ENCODE results near the gene HNRNPA1.
"Not testable (repeated sequence)": the region's sequence is repeated elsewhere in the genome, so short reads cannot be mapped to it uniquely, and the experiment has no call there.

Gene HNRNPA1

DNA sequence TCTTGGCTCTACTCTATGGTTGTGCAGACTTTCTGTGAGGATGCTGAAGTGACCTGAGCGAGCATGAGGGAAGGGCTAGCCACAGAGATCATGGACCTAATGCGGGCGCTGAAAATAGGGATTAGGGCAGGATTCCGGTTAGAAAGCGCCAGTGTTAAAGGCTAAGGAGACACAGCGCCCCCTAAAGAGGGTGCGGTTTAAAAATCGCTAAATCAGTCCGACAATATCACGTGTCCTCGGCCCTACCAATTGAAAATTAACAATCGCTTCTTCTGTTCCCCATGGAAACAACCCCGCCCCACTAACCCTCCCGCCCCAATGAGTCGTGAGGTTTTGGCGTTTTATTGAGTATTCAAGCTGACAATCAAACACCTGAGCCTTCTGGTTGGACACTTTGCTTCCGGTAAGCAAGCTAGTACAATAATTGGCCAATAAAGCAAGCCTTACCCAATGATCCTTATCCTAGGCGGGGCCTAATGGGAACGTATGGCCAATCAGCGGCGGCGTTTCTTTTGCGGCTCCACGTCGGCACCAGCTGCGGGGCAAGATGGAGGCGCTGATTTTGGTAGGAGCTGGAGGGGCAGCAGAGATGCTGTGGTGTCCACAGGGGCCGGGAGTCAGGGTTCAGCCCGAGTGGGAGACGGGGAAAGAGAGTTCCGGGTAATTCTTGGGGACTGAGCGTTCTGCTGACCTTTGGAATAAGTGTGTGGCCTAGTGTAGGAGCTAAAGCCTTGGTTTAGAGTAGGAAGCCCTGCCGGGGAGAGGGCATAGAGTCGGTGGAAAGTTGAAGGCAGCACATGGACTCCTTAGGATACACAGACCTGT, 44.3 kb downstream of the HNRNPA1 start, which contains the start of gene COPZ1:
Gene COPZ1, plus strand, starts transcription at position 515 of the 825 bp plus-strand sequence. Its CDS starts 33 bp downstream, at position 548.
- ATAC-seq (replicated peaks) (peak; percentile 95), DNase-seq (peak; percentile 88 to 91 (median 90))
- H3K4me1 Mint-ChIP-seq (ENCODE audit: low read depth in 2 of 2): peaks cover 30 to 33% of the 10 kb centered on the region in 2 donors
- H3K36me3 Mint-ChIP-seq (ENCODE audit: insufficient read depth): peaks cover 12% of the 10 kb centered on the region
- peak within 1 kb of the TSS; percentile 95 for H3K4me3 Mint-ChIP-seq
- H3K27me3 Mint-ChIP-seq: no peaks in the 10 kb centered on the region
- peak within 1 kb of the TSS; percentile 98 for H3K27ac Mint-ChIP-seq
- no peaks in the 10 kb centered on the region for H3K9me3 Mint-ChIP-seq

DNA sequence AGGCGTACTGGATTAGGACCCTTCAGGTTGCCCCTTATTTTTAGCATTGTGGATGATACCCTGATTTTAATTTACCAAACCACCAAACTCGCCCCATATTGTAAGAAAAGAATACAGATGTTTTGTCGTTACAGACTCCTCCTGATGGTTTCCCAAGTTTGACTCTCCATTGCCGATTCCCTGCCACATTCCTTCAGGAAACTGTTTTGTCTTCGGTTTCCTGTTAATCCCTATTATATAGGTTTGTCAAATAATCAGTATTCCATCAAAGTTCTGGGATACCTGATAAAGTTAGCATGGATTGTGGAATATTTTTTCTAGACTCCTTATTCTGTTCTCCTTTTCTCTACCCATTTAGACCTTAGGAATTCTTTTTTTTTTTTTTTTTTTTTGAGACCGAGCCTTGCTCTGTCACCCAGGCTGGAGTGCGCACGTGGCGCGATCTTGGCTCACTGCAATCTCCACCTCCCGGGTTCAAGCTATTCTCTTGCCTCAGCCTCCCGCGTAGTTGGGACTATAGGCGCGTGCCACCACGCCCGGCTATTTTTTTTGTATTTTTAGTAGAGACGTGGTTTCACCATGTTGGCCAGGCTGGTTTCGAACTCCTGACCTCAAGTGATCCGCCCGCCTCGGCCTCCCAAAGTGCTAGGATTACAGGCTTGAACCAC, 45.0 kb downstream of the HNRNPA1 start:
- H3K9me3 Mint-ChIP-seq; ATAC-seq (replicated peaks); DNase-seq; H3K27me3 Mint-ChIP-seq: not testable (repeated sequence)
- Mint-ChIP-seq H3K4me1 (ENCODE audit: low read depth in 2 of 2) (peaks cover 36 to 41% of the 10 kb centered on the region in 2 donors), H3K4me3 (peak overlapping the region; percentile 95), H3K27ac (peak overlapping the region; percentile 98), H3K36me3 (ENCODE audit: insufficient read depth) (peaks cover 12% of the 10 kb centered on the region)

DNA sequence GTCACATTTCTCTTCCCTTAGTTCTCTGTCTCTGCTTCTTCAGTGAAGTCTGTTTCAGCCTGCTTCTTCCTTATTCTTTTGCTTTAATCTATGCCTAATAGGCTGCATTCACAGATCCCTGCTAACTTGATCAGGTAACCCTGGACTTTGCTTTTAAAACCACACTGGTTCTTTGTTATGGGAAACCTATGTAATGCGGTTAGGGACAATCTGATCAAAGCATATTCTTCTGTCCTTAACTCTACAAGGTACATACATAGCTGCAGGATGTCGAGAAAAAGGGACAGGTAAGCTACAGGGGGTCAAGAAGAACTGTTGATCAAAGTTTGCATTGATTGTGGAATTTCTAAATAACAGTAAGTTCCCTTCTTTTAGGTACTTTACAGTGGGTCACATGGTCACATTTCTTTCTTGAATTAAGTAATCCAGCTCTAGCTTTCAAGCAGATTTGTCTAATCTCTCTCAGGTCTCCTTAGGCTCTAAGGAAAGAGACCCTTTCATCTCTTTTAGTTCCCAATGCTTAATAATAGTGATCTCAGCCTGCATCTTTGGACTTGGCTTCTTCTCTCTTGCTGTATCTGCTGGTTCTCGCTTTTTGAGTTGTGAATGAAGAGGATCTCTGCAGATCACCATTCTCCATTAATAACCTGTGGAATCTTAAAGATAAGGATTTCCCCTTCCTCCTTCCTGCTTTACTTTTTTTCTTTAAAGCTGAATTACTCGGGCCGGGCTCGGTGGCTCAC, 48.2 kb downstream of the HNRNPA1 start:
- Mint-ChIP-seq H3K27ac (peak overlapping the region; percentile 57 to 61), H3K36me3 (ENCODE audit: insufficient read depth) (peaks cover 12% of the 10 kb centered on the region), H3K4me1 (ENCODE audit: low read depth in 2 of 2) (peaks cover 46 to 54% of the 10 kb centered on the region in 2 donors), H3K27me3 (no peaks in the 10 kb centered on the region), H3K9me3 (no peaks in the 10 kb centered on the region), H3K4me3 (no peak overlapping the region)
- no peak for ATAC-seq (replicated peaks)
- no peak for DNase-seq

DNA sequence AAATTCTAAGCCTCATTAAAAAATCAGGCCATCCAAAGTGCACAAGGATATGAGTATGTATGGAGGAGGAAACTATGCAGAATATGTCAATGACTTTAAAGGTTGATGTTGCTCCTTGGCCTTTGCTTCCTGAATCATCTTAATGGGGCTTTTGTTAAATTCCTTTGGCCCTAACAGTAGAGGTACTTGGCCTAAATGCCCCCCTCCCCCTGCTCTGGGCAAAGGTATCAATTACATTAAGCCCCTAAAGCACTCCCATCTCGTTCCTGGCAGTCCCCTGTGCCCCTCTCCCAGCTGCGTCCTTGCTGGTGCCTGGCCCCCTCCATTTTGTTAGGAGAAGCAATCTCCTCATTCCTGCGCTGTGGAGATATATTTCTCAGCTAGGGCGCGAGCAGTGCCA, 49.2 kb downstream of the HNRNPA1 start:
- H3K27ac Mint-ChIP-seq: peak overlapping the region; percentile 61 to 84
- peaks cover 11% of the 10 kb centered on the region for H3K36me3 Mint-ChIP-seq (ENCODE audit: insufficient read depth)
- DNase-seq: no peak
- H3K4me1 Mint-ChIP-seq (ENCODE audit: low read depth in 2 of 2): peaks cover 42 to 51% of the 10 kb centered on the region in 2 donors
- no peak for ATAC-seq (replicated peaks)
- no peak overlapping the region for H3K4me3 Mint-ChIP-seq
- H3K9me3 Mint-ChIP-seq: no peaks in the 10 kb centered on the region
- H3K27me3 Mint-ChIP-seq: no peaks in the 10 kb centered on the region

DNA sequence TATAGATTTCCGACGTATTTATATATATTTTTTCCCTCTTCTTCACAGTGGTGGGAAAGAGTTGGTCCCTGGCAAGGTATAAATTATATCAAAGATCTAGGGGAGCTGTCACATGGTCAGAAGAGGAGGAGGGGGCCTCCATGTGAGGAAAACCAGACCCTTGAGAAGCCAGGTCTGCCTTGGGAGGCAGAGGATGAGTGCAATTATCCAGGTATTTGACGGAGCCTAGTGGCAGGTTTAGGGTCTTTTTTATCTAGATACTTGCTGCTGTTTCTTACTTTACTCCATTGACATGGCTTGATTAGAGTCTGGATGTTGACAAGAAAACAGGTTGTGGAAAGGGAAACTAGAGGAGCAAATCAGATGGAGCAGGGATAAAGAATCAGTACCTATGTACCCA, 49.9 kb downstream of the HNRNPA1 start:
- H3K9me3 Mint-ChIP-seq: no peaks in the 10 kb centered on the region
- DNase-seq (no peak), ATAC-seq (replicated peaks) (no peak)
- H3K36me3 Mint-ChIP-seq (ENCODE audit: insufficient read depth): peaks cover 4% of the 10 kb centered on the region
- no peak overlapping the region for H3K4me3 Mint-ChIP-seq
- H3K4me1 Mint-ChIP-seq (ENCODE audit: low read depth in 2 of 2): peaks cover 37 to 44% of the 10 kb centered on the region in 2 donors
- no peaks in the 10 kb centered on the region for H3K27me3 Mint-ChIP-seq
- peak overlapping the region; percentile 61 to 84 for H3K27ac Mint-ChIP-seq

DNA sequence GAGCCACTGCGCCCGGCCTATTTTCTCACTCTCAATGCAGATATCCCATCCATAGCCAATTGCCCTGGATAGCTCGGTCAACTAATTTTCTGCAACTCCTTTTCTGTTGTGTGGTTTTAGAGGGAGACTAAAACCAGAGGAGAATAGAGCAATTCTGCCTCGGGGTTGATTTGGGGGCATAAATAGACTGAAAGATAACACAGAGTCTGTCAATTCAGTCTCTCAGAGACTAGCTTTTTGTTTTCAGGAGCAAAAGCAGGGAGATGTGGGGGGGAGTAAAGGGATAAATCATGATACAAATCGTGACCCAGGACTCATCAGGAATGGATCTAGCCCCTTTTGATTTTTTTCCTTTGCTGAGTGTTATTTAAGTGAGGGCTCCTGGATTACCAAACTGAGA, 50.9 kb downstream of the HNRNPA1 start:
- Mint-ChIP-seq H3K9me3 (no peaks in the 10 kb centered on the region), H3K4me3 (peak overlapping the region; percentile 39 to 42), H3K27ac (peak overlapping the region; percentile 61 to 84), H3K4me1 (ENCODE audit: low read depth in 2 of 2) (peaks cover 32 to 42% of the 10 kb centered on the region in 2 donors), H3K36me3 (ENCODE audit: insufficient read depth) (peaks cover 5% of the 10 kb centered on the region), H3K27me3 (no peaks in the 10 kb centered on the region)
- ATAC-seq (replicated peaks): no peak
- DNase-seq: no peak

DNA sequence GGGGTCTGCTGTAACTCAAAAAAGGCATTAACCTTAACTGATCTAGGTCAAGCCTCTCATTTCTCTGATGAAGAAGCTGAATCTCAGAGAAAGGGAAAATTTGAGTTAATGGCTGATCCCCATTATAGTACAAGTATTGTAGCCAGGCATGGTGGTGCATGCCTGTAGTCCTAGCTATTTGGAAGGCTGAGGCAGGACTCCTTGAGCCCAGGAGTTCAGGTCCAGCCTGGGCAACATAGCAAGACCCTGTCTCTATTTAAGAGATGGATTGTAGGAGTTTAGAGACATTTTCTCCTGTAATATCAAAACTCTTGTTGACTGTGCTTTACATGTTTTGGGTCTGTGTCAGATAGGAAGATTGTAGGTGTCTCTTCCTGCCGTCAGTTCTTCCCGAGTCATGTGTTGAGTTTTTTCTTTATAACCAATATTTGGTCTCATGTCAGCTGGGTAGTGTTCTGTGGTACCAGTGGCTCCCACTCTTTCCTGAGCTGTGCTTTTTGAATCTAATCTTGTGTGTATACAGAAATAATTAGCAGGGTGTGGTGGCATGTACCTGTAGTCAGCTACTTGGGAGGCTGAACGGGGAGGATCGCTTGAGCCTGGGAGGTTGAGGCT, 53.0 kb downstream of the HNRNPA1 start:
- Mint-ChIP-seq H3K4me3 (no peak overlapping the region), H3K4me1 (ENCODE audit: low read depth in 2 of 2) (peaks cover 28 to 38% of the 10 kb centered on the region in 2 donors), H3K27me3 (no peaks in the 10 kb centered on the region), H3K9me3 (no peaks in the 10 kb centered on the region), H3K36me3 (ENCODE audit: insufficient read depth) (peaks cover 3% of the 10 kb centered on the region), H3K27ac (no peak overlapping the region)
- ATAC-seq (replicated peaks): no peak
- DNase-seq: no peak
